DMS153 treated with DMSO at 0.1 percent for 48 hours (cell line): ENCODE measurements around the gene NDUFAF2.
"Not testable (repeated sequence)": the region's sequence is repeated elsewhere in the genome, so short reads cannot be mapped to it uniquely, and the experiment has no call there.

Experiments
- DNase-seq: peaks from one replicate; lab custom pipeline; 2025; ENCODE audit not compliant: unreplicated experiment; lab: John Stamatoyannopoulos, UW

NDUFAF2 gene

GRCh38 chr5:60992871-60993270 lies 47.9 kb downstream of the NDUFAF2 start:
- no peak for DNase-seq

GRCh38 chr5:60993425-60993824 lies 48.4 kb downstream of the NDUFAF2 start:
- DNase-seq: no peak

GRCh38 chr5:60993875-60994571 lies 49.0 kb downstream of the NDUFAF2 start:
- DNase-seq: no peak

GRCh38 chr5:60996368-60996767 lies 51.4 kb downstream of the NDUFAF2 start:
- DNase-seq: no peak

GRCh38 chr5:60997721-60998120 lies 52.7 kb downstream of the NDUFAF2 start:
- no peak for DNase-seq

GRCh38 chr5:61000887-61001286 lies 55.9 kb downstream of the NDUFAF2 start:
- DNase-seq: no peak

- DNase-seq: no peak
Measured at GRCh38 chr5:61001647-61002046, 56.6 kb downstream of the NDUFAF2 start.

GRCh38 chr5:61002611-61003355 lies 57.8 kb downstream of the NDUFAF2 start:
- DNase-seq: no peak

GRCh38 chr5:61004448-61004847 lies 59.4 kb downstream of the NDUFAF2 start:
- DNase-seq: no peak

- DNase-seq: no peak
Measured at GRCh38 chr5:61009907-61010306, 64.9 kb downstream of the NDUFAF2 start.

- DNase-seq: no peak
Measured at GRCh38 chr5:61010467-61011454, 65.8 kb downstream of the NDUFAF2 start.

GRCh38 chr5:61018062-61018461 lies 73.1 kb downstream of the NDUFAF2 start:
- DNase-seq: no peak

GRCh38 chr5:61019642-61020041 lies 74.6 kb downstream of the NDUFAF2 start:
- no peak for DNase-seq

- DNase-seq: no peak
Measured at GRCh38 chr5:61020415-61020814, 75.4 kb downstream of the NDUFAF2 start.

- DNase-seq: no peak
Measured at GRCh38 chr5:61023131-61023530, 78.1 kb downstream of the NDUFAF2 start.

- no peak for DNase-seq
Measured at GRCh38 chr5:61026004-61026403, 81.0 kb downstream of the NDUFAF2 start.

- DNase-seq: no peak
Measured at GRCh38 chr5:61028382-61028781, 83.4 kb downstream of the NDUFAF2 start.

- no peak for DNase-seq
Measured at GRCh38 chr5:61029456-61030162, 84.6 kb downstream of the NDUFAF2 start.

- DNase-seq: no peak
Measured at GRCh38 chr5:61030163-61030482, 85.1 kb downstream of the NDUFAF2 start.

- not testable (repeated sequence) for DNase-seq
Measured at GRCh38 chr5:61031301-61031700, 86.3 kb downstream of the NDUFAF2 start.

GRCh38 chr5:61044545-61044944 lies 99.5 kb downstream of the NDUFAF2 start:
- no peak for DNase-seq
